D341Med (cell line): ENCODE results near the gene EFCAB5.
"Not testable (repeated sequence)": the region's sequence is repeated elsewhere in the genome, so short reads cannot be mapped to it uniquely, and the experiment has no call there.

Experiments used
- DNase-seq: peaks from one replicate; pipeline ENCODE4 v3.0.0; 2012; ENCODE audit warnings: low spot score

EFCAB5 gene

GRCh38 chr17:30095507-30096244, 154.2 kb downstream of the EFCAB5 start:
- peak; percentile 60 for DNase-seq

GRCh38 chr17:30101686-30102390, 160.4 kb downstream of the EFCAB5 start:
- DNase-seq = no peak

DNA sequence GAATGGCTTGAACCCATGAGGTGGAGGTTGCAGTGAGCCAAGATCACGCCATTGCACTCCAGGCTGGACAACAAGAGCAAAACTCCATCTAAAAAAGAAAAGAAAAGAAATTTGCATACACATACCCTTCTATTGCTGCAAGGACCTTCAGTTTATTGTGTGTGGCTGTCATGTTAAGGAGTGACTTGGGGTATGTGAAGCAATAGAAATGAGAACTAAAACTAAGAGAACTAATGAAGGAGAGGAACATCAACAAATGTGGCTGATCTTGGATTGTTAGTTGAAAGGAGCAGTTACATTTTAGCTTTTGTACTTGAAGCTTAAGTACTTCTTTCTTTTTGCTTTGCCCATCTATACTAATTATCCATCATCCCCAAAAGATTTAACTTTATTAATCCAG, 162.5 kb downstream of the EFCAB5 start:
- DNase-seq = no peak

DNA sequence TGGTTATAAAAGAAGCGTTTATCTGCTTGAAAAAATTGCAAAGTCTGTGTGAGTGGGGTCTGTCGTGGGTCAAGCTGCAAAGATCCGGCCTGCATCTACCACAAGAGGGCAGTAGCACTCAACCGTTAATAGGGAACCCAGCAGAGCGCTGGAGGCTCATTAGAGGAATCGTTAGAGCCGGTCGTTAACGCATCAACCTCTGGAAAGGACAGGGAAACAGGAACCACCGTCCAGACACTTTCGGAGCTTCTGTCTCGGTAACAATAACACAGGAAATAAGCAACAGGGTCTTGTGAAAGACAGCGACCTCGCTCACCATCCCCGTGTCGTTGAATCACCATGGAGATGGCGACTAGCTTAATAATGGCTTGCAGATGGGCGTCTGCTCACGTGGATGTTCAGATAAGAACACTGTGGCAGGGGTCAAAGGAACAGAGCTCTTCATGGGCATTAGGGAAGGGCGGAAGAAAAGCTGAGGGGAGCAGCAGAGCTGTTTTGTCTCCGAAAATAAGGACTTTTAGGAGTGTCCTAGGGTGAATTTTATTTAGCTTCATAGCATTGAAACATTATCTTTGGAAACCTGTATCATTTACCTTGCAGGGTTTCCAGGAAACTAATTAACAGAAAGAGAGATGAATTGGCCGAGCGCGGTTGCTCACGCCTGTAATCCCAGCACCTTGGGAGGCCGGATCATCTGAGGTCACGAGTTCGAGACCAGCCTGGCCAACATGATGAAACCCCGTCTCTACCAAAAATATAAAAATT, 163.3 kb downstream of the EFCAB5 start:
- peak; percentile 91 for DNase-seq

GRCh38 chr17:30112794-30113193, 171.4 kb downstream of the EFCAB5 start:
- no peak for DNase-seq

GRCh38 chr17:30113213-30113612, 171.8 kb downstream of the EFCAB5 start:
- DNase-seq = no peak

GRCh38 chr17:30116345-30116660, 174.9 kb downstream of the EFCAB5 start:
- no peak for DNase-seq

GRCh38 chr17:30116661-30117551, 175.5 kb downstream of the EFCAB5 start, which contains the start of gene NSRP1:
Gene NSRP1 (plus strand): TSS chr17:30116816. CDS start chr17:30116844, 28 bp downstream.
- peak; percentile 98 for DNase-seq

DNA sequence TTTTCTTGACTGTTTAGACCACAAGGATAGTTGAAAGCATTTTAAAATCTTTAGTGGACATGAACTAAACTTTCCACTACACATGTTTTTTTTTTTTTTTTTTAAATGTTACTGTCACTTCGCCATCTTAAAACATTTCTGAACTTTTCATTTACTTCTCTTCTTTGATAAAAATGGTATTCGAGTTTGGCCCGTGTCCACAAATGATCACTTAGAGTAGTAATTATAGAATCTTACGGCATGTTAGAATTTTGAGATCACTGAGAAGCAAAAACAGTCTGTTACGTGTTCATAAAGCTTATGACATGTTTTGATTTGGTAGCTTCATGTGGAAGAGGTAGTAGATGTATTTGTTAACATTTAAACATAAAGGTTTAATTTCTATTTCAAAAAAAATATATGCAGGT, 176.2 kb downstream of the EFCAB5 start:
- no peak for DNase-seq

- not testable (repeated sequence) for DNase-seq
Measured at GRCh38 chr17:30118635-30119034, 177.2 kb downstream of the EFCAB5 start.

DNA sequence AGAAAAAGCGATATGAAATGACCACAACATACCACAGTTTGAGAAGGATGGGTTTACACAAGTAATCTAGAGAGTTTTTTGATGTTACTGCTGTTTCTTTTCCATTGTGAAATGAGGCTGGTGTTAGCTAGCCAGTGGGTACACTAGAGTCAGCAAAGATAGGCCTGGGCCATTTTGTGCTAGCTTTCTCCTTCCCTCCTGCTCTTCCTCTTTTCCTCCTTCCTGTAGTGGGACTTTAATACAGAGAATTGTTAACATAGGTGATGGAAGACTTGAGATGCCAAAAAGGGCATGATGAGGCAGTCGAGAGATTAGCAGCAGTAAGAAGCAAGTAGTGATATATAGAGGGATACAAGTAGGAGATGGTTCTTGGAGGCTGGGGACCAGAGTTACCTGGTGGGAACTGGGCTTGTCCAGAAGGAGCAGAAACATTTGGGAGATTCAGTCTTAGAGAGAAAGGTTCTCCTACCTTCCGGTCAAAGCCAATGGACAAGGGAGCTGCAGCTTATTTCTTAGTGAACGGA, 182.9 kb downstream of the EFCAB5 start:
- no peak for DNase-seq

GRCh38 chr17:30130121-30130520, 188.7 kb downstream of the EFCAB5 start:
- no peak for DNase-seq

DNA sequence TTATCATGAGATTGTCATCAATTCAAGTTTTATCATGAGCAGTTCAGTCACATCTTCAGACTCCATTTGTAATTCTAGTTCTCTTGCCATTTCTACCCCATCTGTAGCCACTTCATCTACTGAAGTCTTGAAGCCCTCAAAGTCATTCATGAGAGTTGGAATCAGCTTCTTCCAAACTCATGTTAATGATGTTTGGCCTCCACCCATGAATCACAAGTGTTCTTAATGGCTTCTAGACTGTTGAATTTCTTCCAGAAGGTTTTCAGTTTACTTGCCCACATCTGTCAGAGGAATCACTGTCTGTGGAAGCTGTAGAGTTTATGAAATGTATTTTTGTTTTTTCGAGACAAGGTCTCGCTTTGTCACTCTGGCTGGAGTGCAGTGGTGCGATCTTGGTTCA, 191.2 kb downstream of the EFCAB5 start:
- DNase-seq = no peak

DNA sequence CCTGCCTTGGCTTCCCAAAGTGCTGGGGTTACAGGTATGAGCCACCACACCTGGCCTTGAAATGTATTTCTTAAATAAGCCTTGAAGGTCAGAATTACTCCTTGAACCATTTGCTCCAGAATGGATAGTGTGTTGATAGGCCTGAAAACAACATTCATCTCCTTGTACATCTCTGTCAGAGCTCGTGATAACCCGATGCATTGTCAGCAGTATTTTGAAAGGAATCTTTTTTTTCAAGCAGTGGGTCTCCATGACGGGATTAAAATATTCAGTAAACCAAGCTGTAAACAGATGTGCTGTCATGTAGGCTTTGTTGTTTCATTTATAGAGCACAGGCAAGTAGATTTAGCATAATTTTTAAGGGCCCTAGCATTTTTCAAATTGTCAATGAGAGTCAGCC, 191.8 kb downstream of the EFCAB5 start:
- DNase-seq = no peak

GRCh38 chr17:30134551-30134950, 193.1 kb downstream of the EFCAB5 start:
- DNase-seq = no peak

DNA sequence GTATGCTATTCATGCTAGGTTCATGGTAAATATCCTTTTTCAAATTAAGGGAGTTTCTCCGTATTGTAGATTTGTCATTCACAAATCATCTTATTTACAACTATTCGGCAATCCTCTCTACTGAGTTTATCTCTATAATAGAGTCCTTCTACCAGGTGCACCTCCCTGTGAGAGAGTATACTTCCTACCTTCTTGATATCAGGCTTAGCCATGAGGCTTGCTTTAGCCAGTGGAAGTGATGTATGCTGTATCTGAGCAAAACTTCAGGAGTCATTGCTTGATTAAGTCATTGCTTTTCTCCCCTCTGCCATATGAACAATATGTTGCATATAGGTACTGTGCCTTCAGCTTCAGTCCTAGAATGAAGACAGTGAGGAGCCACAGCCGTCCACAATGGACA, 195.7 kb downstream of the EFCAB5 start:
- no peak for DNase-seq

DNA sequence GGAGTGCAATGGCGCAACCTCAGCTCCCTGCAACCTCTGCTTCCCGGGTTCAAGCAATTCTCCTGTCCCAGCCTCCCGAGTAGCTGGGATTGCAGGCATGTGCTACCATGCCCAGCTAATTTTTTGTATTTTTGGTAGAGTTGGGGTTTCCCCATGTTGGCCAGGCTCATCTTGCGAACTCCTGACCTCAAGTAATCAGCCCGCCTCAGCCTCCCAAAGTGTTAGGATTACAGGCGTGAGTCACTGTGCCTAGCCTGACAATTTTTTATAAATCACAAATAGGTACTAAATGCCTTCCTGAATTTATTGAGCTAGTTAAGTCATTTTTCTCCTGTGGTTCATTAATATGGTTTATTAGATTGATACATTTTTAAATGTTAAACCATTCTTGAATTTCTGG, 206.4 kb downstream of the EFCAB5 start:
- not testable (repeated sequence) for DNase-seq

DNA sequence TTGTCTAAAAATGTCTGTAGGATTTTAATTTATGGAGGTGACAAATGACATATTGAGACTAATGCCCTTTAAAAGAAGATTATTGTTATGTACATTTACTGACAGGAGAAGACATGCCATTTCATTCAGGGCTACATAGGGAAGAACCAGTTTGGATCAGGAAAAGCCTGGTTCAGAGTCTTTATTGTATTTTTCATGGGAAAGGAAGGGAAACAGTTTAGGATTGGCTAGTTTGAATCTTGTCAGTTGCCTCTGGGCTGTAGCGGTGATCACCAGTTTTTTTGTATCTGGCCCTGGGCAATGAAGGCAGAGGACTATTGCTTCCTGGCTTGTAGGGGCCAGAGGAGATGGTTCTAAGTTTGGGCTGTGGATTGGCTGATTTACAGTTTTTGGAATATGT, 206.9 kb downstream of the EFCAB5 start:
- peak; percentile 25 for DNase-seq

DNA sequence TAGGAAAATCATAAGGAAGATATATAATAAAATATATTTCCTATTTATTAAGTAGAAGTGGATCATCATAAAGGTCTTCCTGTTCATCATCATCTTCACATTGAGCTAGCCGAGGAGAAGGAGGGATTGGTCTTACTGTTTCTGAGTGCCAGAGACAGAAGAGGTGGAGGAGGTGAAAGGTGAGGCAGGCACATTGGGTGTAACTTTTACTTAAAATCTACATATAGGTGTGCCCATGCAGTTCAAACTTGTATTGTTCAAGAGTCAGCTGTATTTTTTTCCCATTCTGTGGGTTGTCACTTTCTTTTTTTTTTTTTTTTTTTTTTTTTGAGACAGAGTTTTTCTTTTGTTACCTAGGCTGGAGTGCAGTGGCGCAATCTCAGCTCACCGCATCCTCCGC, 210.0 kb downstream of the EFCAB5 start:
- DNase-seq = no peak

- no peak for DNase-seq
Measured at GRCh38 chr17:30153463-30153862, 212.0 kb downstream of the EFCAB5 start.

GRCh38 chr17:30155389-30155788, 214.0 kb downstream of the EFCAB5 start:
- no peak for DNase-seq
